Activated CD4-positive, alpha-beta T cell treated with anti-CD3 and anti-CD28 coated beads, Interleukin-2, amount 50 U/mL, for 48 hours (primary cell): ENCODE results near the gene ACVR1B.
A peak's percentile ranks its signal among the peaks of the same experiment; 100 is the strongest.

ENCODE experiments used
- DNase-seq, 2 experiments: peaks; one replicate each; pipeline ENCODE4 v3.0.0-alpha.2; 2020

Gene ACVR1B

DNA sequence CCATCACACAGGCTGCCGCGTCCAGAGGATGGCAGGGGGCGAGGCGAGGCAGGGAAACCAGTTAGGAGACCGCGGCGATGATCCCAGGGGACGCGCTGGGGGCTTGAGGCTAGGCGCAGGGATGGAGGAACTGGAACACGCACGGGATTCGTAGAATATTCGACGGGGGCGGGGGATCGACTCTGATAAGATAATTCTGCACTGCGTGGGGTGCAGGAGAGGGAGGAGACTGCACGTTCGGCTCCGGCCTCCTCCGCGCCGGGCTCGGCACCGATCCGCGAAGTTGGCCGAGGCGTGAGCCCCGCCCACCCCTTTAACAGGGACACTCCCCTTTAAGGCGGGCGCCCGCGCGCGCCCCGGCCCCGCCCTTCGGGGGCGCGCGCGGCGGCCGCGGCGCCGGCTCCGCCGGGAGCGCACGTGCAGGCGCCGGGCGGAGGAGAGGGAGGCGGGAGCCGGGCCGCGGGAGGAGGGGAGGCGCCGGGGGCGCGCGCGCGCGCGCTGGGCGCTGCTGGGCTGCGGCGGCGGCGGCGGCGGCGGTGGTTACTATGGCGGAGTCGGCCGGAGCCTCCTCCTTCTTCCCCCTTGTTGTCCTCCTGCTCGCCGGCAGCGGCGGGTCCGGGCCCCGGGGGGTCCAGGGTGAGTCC, at the start of gene ACVR1B:
Gene ACVR1B, plus strand, starts transcription at position 501 of the 644 bp plus-strand sequence. Its CDS starts 45 bp downstream, at position 546.
- peak; percentile 88 to 91 for DNase-seq

DNA sequence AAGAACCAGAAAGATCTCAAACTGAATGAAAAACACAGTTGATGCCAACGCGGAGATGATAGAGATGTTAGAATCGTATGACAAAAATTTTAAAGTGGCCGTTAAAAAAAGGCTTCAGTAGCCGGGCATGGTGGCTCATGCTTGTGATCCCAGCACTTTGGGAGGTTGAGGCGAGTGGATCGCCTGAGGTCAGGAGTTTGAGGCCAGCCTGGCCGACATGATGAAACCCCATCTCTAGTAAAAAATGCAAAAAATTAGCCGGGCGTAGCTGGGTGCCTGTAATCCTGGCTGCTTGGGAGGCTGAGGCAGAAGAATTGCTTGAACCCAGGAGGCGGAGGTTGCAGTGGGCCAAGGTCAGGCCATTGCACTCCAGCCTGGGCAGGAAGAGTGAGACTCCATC, 49.6 kb upstream of the ACVR1B start:
- DNase-seq = no peak

DNA sequence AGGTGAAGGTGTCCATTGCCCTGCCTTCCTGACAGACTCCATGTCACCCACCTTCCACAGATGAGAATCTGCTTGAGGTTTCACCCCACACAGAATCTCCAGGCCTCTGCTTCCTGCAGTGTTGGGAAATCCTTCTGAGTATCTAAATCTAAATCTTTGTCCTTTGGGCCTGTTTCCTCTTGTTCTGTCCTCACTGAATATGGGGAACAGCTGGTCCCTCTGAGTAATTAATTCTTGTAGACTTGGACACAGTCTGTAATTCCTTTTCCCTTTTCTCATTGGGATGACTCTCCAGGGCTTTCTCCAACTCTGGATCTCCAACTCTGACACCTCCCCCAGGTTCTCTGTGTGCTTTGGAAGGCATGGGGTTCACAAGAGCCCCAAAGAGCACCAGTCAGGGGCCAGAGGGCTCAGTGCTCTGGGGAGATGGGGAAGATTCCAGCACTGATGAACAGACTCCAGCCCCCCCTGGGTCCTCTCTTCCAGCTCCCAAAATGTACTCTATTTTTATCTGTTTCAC, 46.5 kb upstream of the ACVR1B start:
- DNase-seq = no peak

- DNase-seq = no peak
Observed at GRCh38 chr12:51905471-51906429, 45.7 kb upstream of the ACVR1B start.

DNA sequence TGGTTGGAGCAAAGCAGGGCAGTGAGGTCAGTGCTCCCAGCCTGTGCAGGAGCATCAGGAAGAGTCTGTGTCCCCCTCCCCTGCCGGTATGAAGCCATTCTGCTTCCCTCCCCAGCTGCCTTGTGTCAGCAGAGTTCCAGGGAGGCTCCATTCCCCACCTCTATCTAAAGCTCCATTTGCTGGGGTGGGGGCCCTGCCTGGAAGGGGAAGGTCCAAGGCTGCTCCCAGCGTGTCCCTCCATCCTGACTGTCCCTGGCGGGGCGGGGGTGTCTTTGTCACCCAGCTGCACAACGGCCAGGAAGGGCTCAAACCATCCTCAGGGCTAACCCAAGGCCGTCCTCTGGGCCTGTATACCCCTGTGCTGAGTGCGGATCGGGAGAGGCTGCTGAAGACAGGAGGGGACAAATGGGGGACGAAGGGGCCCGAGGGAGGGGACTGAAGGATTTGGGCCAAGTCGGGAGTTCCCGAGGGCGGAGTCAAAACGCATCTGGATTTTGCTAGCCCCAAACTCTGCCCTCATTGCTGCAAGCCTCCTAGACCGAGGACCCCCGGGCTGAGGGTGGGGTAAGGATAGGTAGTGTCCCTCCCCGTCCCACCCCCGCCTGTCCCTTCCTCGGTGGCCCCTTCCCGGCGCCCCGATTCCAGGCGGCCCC, 44.9 kb upstream of the ACVR1B start:
- no peak for DNase-seq

DNA sequence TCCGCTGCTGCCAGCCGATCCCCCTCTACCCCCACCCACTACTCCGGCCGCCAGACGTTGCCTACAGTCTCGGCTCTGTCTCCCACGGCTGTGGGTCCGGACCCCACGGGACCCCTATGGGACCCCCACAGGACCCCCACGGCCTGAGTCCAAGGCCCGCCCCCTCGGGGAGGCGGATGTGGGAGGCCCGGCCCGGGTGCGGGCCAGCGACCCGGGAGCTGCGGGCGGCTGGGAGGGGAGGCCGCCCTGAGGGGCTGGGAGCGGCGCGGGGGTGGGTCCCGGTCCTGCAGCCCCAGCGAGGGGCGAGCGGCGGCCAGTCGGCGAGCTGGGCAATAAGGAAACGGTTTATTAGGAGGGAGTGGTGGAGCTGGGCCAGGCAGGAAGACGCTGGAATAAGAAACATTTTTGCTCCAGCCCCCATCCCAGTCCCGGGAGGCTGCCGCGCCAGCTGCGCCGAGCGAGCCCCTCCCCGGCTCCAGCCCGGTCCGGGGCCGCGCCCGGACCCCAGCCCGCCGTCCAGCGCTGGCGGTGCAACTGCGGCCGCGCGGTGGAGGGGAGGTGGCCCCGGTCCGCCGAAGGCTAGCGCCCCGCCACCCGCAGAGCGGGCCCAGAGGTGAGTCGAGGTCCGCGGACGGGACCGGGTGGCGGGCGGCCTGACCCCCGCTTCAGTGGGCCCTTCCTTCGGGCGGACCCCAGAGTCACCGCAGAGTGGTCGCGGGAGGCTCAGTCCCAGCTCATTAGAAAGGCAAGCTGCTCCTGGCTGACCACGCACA, 44.2 kb upstream of the ACVR1B start, which contains the start of gene ACVRL1:
Gene ACVRL1, plus strand, starts transcription at position 422 of the 773 bp plus-strand sequence. CDS start 4,971 bp downstream, outside the sequence.
- no peak for DNase-seq

DNA sequence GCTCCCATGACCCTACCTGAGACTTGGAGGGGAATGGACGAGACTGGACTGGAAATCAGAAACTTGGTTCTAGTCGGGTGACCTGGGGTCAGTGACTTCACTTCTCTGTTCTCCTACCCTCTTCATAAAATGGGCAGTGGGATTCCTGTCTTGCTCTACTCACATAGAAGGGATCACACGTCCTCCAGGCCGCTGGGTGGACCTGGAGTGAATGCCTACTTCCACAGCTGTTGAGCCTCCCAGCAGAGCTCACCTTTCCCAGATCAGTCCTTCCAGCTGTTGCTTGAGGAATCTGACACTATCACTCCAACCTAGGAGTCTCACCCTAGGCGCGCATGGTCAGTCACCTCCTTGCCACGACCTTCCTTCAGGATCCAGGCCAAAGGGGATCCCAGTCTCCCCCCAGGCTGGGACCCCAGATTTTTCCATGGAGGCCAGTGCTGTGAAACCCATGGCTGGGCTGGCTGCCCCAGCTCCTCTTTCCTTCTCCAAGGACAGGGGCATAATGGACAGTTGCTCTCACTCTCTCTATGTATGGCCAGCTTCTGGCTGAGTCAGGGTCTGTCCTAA, 43.6 kb upstream of the ACVR1B start:
- DNase-seq = no peak

- no peak for DNase-seq
Observed at GRCh38 chr12:51908876-51909592, 42.5 kb upstream of the ACVR1B start.

GRCh38 chr12:51910168-51910567, 41.3 kb upstream of the ACVR1B start:
- DNase-seq = no peak

DNA sequence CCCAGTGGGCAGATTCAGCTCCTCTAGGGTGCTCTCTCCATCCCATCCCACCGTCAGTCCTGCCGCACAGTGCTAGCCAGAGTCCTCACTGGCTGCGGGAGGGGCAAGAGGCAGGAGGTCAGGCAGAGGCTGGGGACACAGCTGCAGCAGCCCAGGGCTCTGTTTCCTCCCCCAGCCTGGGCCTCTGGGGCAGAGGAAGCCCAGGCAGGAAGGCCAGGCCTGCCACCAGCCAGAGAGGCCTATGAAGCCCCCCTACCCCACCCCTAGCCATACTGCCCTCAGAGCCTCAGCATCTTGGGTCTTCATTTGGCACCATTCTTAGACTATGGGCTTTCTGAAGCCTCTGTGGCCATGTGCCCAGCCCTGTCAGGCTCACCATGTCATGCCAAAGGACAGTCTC, 40.8 kb upstream of the ACVR1B start:
- no peak for DNase-seq

GRCh38 chr12:51911307-51911706, 40.2 kb upstream of the ACVR1B start:
- DNase-seq = no peak

- no peak for DNase-seq
Observed at GRCh38 chr12:51911788-51912711, 39.4 kb upstream of the ACVR1B start.

DNA sequence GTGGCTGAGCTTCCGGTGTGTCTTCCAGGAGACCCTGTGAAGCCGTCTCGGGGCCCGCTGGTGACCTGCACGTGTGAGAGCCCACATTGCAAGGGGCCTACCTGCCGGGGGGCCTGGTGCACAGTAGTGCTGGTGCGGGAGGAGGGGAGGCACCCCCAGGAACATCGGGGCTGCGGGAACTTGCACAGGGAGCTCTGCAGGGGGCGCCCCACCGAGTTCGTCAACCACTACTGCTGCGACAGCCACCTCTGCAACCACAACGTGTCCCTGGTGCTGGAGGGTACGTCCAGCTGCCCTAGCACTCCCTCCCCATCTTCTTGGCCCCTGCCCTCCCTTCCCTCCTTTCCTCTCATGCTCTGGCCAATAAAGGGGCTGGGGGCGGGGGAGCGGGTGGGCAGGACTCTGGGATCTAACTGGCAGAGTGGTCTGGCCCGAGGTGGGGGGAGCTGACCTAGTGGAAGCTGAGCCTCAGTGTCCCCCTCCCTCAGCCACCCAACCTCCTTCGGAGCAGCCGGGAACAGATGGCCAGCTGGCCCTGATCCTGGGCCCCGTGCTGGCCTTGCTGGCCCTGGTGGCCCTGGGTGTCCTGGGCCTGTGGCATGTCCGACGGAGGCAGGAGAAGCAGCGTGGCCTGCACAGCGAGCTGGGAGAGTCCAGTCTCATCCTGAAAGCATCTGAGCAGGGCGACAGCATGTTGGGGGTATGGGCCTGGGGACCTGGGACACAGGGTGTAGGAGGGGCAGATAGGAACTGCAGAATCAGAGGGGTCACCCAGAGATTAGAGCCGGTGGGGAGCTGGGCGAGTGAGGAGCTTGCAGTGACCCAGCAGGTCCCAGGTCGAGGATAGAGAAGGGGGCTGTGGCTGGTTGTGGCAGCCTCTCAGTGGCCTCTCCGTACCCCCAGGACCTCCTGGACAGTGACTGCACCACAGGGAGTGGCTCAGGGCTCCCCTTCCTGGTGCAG, 38.1 kb upstream of the ACVR1B start:
- no peak for DNase-seq

GRCh38 chr12:51914034-51914923, 37.2 kb upstream of the ACVR1B start:
- DNase-seq = no peak

DNA sequence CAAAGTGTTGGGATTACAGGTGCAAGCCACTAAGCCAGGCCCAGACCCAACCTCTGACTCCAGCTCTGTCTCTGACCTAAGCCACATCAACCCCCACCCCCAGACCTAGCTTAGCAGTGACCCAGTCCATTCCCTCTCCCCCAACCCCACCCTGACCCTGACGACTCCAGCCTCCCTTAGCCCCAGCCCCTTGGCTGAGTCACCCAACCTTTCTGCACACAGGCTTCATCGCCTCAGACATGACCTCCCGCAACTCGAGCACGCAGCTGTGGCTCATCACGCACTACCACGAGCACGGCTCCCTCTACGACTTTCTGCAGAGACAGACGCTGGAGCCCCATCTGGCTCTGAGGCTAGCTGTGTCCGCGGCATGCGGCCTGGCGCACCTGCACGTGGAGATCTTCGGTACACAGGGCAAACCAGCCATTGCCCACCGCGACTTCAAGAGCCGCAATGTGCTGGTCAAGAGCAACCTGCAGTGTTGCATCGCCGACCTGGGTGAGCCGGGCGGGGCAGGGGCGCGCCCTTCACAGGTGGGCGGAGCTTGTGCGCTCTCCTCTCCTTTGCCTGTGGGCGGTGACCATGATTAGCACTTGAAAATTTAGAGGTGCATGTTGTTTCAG, 36.4 kb upstream of the ACVR1B start:
- DNase-seq = no peak

DNA sequence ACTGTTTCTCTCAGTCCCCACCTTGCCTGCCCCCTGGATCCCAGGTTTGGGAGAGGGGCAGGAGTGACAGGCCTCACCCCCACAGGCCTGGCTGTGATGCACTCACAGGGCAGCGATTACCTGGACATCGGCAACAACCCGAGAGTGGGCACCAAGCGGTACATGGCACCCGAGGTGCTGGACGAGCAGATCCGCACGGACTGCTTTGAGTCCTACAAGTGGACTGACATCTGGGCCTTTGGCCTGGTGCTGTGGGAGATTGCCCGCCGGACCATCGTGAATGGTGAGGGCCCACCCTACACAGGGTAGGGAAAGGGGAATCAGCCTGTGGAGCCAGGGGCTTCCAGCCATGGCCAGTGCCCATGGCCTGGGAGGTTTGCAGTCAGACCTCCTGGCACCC, 35.5 kb upstream of the ACVR1B start:
- DNase-seq = no peak

DNA sequence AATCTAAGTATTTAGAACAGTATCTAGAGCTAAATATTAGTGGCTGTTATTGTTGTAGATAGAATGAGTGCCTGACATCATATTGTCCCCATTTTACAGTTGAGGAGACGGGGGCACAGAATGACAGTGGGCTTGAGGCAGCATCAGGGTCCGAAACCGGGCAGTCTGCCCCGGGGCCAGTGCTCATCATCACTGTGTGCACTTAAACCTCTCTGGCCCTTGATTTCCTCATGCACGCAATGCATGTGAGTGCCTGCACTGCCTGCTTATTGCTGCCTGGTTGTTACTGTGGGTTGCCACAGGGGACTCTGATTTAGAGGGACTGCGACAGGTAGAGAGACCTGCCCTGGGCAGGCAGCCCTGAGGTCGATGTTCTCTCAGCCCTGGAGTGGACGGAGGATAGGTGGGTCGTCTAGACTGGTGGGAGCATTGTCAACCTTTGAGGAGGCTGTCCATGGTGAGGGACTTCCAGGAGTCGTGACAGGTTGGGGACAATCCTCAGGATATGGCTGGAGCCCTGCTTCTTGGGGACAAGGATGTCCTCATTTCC, 34.4 kb upstream of the ACVR1B start:
- DNase-seq = no peak
